Activated naive CD4-positive, alpha-beta T cell treated with Interleukin-2 at 50 U/mL for 16 hours (primary cell): ENCODE results near the gene MICAL2.

Experiments
- DNase-seq: peaks from one replicate; pipeline ENCODE4 v3.0.0-alpha.2; 2020

Gene MICAL2

GRCh38 chr11:12159351-12160099 is 49.1 kb downstream of the MICAL2 start:
- no peak for DNase-seq

DNA sequence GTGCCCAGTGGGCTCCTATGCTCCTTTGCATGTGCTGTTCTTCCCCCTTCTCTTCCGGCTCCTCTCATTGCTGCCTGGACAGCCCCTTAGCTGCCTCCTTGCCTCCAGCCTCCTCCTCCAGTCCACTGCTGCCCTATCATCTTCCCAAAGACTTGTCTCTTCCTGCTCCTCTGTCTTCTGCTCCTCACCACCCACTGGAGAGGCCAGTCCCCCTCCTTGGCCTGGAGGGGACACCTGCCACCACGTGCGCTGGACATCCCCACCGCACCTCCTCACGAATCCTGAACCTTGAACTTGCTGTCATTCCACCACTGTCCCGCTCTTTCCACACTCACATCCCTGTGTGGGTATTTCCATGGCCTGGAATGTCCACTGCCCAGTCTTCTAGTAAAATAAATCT is 49.8 kb downstream of the MICAL2 start:
- DNase-seq = no peak

DNA sequence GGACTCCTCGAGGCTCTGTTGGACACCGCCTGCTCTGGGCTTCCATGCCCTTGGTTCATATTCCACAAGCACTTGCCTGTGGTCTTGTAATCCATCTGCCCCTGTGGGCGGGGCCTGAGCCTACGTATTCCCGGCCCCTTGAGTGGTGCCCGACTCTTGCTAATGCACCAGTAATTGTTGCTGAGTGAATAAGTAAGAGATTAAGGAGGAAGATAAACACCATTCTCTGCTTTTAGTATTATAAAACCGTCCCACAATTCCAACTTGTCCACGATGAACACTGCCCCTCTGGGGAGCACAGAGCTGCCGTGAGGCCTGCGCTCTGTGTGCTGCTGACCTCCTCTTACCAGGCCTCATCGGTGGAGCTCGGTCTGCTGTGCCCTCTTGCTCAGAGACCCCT is 50.3 kb downstream of the MICAL2 start:
- no peak for DNase-seq

DNA sequence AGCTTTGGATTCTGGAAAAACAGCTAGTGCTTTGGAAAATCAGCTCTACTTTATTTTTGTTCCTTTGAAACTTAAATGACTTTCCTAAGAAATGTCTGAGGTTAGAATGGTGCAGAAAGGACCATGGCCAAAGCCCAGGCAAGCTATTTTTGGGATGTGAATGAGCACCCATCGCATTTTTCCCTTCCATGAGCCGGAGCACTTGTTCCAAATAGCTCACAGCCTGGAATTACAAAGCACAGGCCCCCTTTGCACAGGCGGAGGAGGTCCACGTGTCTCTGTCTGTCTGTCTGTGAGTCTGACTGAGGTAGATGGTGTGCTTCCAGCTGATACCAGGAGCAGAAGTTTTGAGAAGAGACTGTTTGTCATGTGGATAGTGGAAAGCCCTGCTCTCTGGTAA is 50.7 kb downstream of the MICAL2 start:
- no peak for DNase-seq

DNA sequence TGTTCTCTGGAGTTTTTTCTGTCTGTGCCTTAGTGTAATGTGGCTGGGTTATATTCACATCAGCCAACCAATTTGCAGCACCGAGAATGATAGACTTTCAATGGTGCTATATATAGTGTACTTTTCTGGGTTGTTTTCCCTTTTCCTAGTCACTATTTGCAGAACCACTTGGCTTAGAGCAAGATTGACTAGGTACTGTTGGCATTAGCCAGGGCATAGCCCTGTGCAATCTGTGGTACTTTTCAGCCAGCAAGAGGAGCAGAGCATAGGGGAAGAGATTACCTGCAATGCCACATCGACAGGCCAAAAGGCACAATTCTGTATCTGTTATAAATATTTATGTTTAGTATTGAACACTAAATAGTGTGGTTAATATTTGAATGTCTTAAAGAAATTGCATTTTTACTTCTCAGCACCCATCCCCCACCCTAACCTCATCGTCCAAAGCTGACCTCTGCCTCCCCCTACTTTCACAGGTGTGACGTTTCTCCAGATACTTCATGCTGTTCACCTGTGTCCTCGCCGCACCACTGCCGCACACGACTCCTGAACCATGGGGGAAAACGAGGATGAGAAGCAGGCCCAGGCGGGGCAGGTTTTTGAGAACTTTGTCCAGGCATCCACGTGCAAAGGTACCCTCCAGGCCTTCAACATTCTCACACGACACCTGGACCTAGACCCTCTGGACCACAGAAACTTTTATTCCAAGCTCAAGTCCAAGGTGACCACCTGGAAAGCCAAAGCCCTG is 51.4 kb downstream of the MICAL2 start:
- DNase-seq = no peak

- no peak for DNase-seq
Observed at GRCh38 chr11:12162652-12163051, 52.3 kb downstream of the MICAL2 start.

DNA sequence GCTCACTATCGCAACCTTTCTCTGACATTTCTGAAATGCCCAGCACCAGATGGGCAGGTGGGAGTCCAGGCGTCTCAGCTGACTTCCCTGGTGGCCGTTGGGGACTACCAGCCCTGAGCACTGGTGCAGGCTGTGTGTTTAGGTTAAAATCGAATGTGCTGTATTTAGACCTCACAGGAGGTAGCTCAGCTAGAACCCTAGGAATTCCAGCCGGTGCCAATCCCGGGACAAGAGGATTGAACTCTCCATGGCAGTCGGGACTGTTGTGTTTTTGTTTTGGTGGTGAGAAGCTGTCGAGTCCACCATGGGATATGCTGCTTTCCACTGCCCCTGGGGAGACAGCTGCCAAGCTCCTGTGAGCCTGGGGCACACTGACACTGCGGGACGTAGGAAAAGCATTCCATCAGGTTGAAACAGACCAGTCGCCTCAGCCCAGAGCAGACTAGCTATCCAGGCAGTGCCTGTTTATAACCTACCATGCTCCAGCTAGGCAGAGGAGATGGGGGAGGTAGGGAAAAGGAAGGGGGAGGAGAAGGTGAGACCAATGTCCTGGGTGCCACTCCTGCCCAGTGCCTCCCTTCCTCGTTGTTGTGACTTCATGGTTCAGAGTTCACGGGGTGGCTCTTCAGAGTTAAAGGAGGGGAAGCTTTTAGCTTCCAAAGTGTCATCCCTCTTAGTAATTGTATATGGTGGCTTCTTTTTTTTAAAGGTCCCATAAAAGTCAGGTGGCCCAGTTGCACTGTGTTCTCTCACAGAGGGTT is 53.0 kb downstream of the MICAL2 start:
- DNase-seq = no peak

DNA sequence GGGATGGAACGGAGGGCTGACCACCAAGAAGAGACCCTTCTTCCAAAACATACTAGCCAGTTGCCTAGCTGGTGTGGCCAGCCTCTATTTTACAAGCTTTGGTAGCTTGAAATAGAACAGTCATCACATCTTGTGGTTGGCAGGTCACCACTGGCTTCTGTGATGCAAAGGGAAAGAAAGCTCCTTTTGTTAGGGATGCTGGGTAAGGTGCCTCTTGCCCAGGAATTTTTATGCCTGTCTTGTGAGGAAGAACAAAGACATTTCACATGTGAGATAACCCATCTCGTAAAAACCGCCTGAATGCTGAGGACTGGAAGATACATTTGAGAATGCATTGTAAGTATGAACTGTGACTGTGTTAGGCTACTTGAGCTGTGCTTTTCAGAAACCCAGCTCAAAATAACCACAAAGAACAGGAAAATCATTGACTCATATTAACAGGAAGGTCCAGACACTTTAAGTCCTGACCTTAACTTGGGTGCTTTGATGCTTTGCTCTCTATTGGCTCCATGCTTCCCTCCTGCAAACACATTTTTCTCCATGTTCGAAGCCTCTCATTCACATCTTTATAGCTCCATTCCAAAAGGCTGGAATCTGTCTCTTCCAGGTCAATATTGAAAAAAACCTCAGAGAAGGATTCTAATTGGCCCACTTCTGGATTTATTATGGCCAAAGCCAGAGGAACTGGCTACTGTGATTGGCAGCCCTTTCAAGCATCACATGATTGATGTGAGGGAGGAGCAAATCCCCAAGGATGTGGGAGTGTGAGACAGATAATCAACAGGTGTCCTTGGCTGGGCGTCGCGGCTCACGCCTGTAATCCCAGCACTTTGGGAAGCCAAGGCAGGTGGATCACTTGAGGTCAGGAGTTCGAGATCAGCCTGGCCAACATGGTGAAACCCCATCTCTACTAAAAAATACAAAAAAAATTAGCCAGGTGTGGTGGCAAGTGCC is 53.9 kb downstream of the MICAL2 start:
- no peak for DNase-seq

GRCh38 chr11:12165237-12165875 is 55.0 kb downstream of the MICAL2 start:
- no peak for DNase-seq

- no peak for DNase-seq
Observed at GRCh38 chr11:12166299-12167060, 56.1 kb downstream of the MICAL2 start.

GRCh38 chr11:12167061-12168000 is 56.9 kb downstream of the MICAL2 start:
- peak; percentile 32 for DNase-seq

DNA sequence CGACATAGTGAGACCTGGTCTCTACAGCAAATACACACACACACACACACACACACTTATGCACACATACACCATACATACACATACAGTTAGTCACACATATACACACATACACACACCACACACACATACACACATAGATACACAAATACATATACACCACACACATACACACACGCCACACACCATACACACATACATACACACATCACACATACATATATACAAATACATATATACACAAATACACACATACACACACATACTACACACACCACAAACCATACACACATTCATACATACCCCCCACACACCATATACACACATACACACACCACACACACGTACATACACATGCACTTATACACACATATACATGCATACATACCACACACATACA is 57.7 kb downstream of the MICAL2 start:
- no peak for DNase-seq

DNA sequence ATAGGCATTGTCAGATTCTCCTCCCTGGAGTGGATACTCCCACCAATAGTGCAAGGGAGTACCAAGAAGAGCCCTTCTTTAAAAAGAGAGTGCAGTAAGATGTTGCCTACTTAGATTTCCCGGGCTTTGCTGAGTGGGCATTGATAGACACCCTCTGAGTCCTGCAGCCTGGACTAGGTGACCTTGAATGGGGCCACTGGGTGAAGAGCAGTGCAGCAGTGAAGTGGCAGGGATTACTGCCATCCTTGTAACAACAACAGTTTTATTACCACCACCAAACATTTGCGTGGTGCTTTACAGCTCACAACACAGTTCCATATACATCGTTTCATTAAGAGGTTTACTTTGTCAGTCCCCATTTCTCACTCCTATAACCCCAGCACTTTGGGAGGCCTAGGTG is 59.4 kb downstream of the MICAL2 start:
- no peak for DNase-seq

DNA sequence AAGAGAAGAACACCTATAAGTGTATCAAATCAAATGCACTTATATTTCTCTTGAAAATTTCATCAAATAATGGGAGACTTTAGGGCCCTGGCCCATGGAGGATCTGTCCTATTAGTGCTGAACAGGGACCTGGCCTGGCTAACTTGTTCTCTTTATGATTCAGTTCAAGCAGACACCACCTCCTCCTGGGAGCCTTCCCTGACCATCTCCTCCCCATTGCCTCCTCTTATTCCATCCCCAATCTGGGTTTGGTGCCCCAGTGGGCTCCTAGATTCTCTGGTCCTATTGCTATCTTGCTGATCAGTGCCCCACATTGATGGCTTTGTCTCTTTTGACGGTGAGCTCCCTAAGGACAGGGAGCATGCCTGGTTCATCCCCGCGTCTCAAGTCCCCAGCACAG is 60.1 kb downstream of the MICAL2 start:
- DNase-seq = no peak

- DNase-seq = no peak
Observed at GRCh38 chr11:12170984-12171383, 60.6 kb downstream of the MICAL2 start.

DNA sequence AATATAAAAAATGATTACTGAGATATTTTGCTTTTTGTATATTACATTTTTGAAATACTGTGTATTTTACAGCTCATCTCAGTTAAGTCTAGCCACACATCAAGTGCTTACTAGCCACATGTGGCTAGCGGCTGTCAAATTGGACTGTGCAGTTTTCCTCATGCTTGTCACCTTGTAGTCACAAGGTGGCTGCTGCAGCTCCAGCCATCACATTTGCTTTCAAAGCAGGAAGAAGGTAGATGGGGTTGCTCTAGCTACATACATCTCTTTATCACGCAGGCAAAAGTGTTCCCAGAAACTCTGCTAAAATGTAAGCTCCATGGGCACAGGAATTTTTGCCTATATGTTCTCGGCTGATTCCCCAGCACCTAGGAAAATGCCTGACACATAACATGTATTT is 61.5 kb downstream of the MICAL2 start:
- DNase-seq = no peak

DNA sequence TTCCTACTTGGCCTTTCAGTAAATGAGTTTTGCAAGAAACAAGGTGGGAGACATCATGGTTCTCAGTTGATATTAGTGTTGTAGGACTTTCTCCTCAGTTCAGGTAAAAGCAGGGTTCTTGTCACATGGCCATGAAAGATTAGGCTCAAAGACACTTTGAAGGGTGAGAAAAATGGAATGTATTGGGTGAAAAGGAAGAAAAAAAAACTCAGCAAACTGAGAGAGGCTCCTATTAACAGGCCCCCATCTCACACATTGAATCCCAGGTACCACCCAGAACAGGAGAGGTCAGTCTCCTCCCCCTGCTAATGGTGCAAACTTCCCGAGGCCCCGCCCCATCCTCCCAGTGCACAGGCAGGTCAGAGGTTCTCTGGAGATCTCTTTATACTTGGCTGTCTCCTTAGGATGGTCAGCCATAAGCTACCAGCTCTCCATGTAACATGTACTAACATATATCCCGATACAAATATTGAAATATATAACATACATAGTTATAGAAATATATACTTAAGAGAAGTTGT is 62.2 kb downstream of the MICAL2 start:
- no peak for DNase-seq

- DNase-seq = no peak
Observed at GRCh38 chr11:12173111-12173510, 62.7 kb downstream of the MICAL2 start.

DNA sequence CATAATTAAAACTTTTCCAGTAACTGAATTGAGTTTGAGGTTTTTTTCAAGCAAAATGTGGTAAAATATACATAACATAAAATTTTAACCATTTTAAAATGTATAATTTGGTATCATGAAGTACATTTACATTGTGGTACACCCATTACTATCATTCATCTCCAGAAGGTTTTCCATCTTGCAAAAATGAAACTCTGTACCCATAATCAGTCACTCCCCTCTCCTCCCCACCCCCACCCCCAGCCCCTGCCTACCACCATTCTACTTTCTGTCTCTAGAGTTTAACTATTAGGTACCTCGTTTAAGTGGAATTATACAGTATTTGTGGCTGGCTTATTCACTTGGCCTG is 63.7 kb downstream of the MICAL2 start:
- peak; percentile 38 for DNase-seq
